ENCODE measurements around the gene VTN. TPM values are rescaled to one million over a fixed set of nuclear protein-coding genes. Genes with fewer than 3 reads are reported as not detected.

The VTN gene
- total and polyA plus RNA-seq, 2 donors (not counting 1 experiment from before 2014, with no cell fraction given), result 0.34 to 0.36 TPM

GRCh38 chr17:28342313-28342712, 27.8 kb downstream of the VTN start:
- ChIA-PET CTCF (no interaction called here), POLR2A (interaction anchor here (0.7 kb wide), 1 partner anchor 15 kb away, joined by 3 read pairs; the partner anchor contains the start of gene POLDIP2)
- TF ChIP-seq, protein P1, sequence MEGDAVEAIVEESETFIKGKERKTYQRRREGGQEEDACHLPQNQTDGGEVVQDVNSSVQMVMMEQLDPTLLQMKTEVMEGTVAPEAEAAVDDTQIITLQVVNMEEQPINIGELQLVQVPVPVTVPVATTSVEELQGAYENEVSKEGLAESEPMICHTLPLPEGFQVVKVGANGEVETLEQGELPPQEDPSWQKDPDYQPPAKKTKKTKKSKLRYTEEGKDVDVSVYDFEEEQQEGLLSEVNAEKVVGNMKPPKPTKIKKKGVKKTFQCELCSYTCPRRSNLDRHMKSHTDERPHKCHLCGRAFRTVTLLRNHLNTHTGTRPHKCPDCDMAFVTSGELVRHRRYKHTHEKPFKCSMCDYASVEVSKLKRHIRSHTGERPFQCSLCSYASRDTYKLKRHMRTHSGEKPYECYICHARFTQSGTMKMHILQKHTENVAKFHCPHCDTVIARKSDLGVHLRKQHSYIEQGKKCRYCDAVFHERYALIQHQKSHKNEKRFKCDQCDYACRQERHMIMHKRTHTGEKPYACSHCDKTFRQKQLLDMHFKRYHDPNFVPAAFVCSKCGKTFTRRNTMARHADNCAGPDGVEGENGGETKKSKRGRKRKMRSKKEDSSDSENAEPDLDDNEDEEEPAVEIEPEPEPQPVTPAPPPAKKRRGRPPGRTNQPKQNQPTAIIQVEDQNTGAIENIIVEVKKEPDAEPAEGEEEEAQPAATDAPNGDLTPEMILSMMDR (IDR thresholded peaks at IDR 0.05), result no peak
- no peak for TF ChIP-seq EZH2 (IDR thresholded peaks at IDR 0.05; ENCODE audit: borderline replicate concordance, insufficient read depth, low read depth, low read length, poor library complexity, severe bottlenecking)
- WGBS (ENCODE audit: insufficient coverage), result 98% methylated on average over 14 of the region's 14 CpGs
- H3K9me3 ChIP-seq (ENCODE audit: control extremely low read depth in 1 of 3, control insufficient read depth in 2 of 3, insufficient read depth in 1 of 3, low read length in 2 of 3), result no peaks in the 10 kb centered on the region
- H2AFZ ChIP-seq (ENCODE audit: insufficient read depth, low read depth, low read length, poor library complexity, severe bottlenecking), result no peak overlapping the region
- no peak for DNase-seq
- H3K4me1 Mint-ChIP-seq, result peaks cover 2% of the 10 kb centered on the region
- peaks cover 0 to 67% of the 10 kb centered on the region in 2 experiments for H3K36me3 ChIP-seq (replicated peaks in 1 of 2; ENCODE audit: control extremely low read depth in 1 of 2, control insufficient read depth in 1 of 2, extremely low read depth in 1 of 2, insufficient read depth in 2 of 2, low read length in 1 of 2)
- H3K9me3 Mint-ChIP-seq (ENCODE audit: insufficient read depth), result no peaks in the 10 kb centered on the region
- H3K27me3 ChIP-seq (replicated peaks in 1 of 4; ENCODE audit: control extremely low read depth in 1 of 4, control insufficient read depth in 3 of 4, insufficient read depth in 4 of 4, low read length in 3 of 4), result no peaks in the 10 kb centered on the region
- no peak overlapping the region for H3K9ac ChIP-seq (ENCODE audit: low read length)
- H3K4me2 ChIP-seq (replicated peaks; ENCODE audit: low read depth, low read length, poor library complexity, severe bottlenecking), result no peak overlapping the region
- H3K27me3 Mint-ChIP-seq, result no peaks in the 10 kb centered on the region
- H3K4me1 ChIP-seq (ENCODE audit: control insufficient read depth in 2 of 2, insufficient read depth in 2 of 2, low read length in 2 of 2), result no peaks in the 10 kb centered on the region
- intact Hi-C loops (cut with micrococcal nuclease), result no loop called here
- H3K4me3 ChIP-seq (ENCODE audit: control extremely low read depth in 1 of 5, extremely low read depth in 1 of 5, insufficient read depth in 1 of 5, low read depth in 2 of 5, low read length in 4 of 5), result no peak overlapping the region
- no peak overlapping the region for H3K27ac ChIP-seq (ENCODE audit: low read length in 2 of 2)
- H4K20me1 ChIP-seq (ENCODE audit: control insufficient read depth, insufficient read depth, low read length, poor library complexity, severe bottlenecking), result peaks cover 10% of the 10 kb centered on the region
- H3K4me3 Mint-ChIP-seq, result no peak overlapping the region
- peaks cover 33% of the 10 kb centered on the region for H3K79me2 ChIP-seq (ENCODE audit: control insufficient read depth, insufficient read depth, low read length)
- H3K27ac Mint-ChIP-seq, result no peak overlapping the region
- no peak for ATAC-seq (ENCODE audit: low read depth)

GRCh38 chr17:28341516-28341915, 28.6 kb downstream of the VTN start:
- Histone ChIP-seq H3K4me1 (ENCODE audit: control insufficient read depth in 2 of 2, insufficient read depth in 2 of 2, low read length in 2 of 2) (peaks cover 3 to 5% of the 10 kb centered on the region in 2 donors), H4K20me1 (ENCODE audit: control insufficient read depth, insufficient read depth, low read length, poor library complexity, severe bottlenecking) (peaks cover 14% of the 10 kb centered on the region), H3K27ac (ENCODE audit: low read length in 2 of 2) (no peak overlapping the region), H3K4me3 (ENCODE audit: control extremely low read depth in 1 of 5, extremely low read depth in 1 of 5, insufficient read depth in 1 of 5, low read depth in 2 of 5, low read length in 4 of 5) (no peak overlapping the region), H2AFZ (ENCODE audit: insufficient read depth, low read depth, low read length, poor library complexity, severe bottlenecking) (no peak overlapping the region), H3K79me2 (ENCODE audit: control insufficient read depth, insufficient read depth, low read length) (peaks cover 41% of the 10 kb centered on the region), H3K27me3 (replicated peaks in 1 of 4; ENCODE audit: control extremely low read depth in 1 of 4, control insufficient read depth in 3 of 4, insufficient read depth in 4 of 4, low read length in 3 of 4) (no peaks in the 10 kb centered on the region), H3K9ac (ENCODE audit: low read length) (no peak overlapping the region), H3K9me3 (ENCODE audit: control extremely low read depth in 1 of 3, control insufficient read depth in 2 of 3, insufficient read depth in 1 of 3, low read length in 2 of 3) (no peaks in the 10 kb centered on the region), H3K4me2 (replicated peaks; ENCODE audit: low read depth, low read length, poor library complexity, severe bottlenecking) (no peak overlapping the region), H3K36me3 (replicated peaks in 1 of 2; ENCODE audit: control extremely low read depth in 1 of 2, control insufficient read depth in 1 of 2, extremely low read depth in 1 of 2, insufficient read depth in 2 of 2, low read length in 1 of 2) (peaks cover 0 to 59% of the 10 kb centered on the region in 2 experiments)
- ATAC-seq (ENCODE audit: low read depth) (no peak), DNase-seq (no peak)
- no peaks in the 10 kb centered on the region for H3K9me3 Mint-ChIP-seq (ENCODE audit: insufficient read depth)
- intact Hi-C loops (cut with micrococcal nuclease), result no loop called here
- WGBS (ENCODE audit: insufficient coverage), result 100% methylated on average over 11 of the region's 11 CpGs
- H3K4me3 Mint-ChIP-seq, result no peak overlapping the region
- no peak for TF ChIP-seq EZH2 (IDR thresholded peaks at IDR 0.05; ENCODE audit: borderline replicate concordance, insufficient read depth, low read depth, low read length, poor library complexity, severe bottlenecking)
- no peak overlapping the region for H3K27ac Mint-ChIP-seq
- CTCF ChIA-PET, result no interaction called here
- POLR2A ChIA-PET, result interaction anchor here (0.7 kb wide), 1 partner anchor 16 kb away, joined by 3 read pairs; the partner anchor contains the start of gene POLDIP2
- peaks cover 10% of the 10 kb centered on the region for H3K4me1 Mint-ChIP-seq
- H3K27me3 Mint-ChIP-seq, result no peaks in the 10 kb centered on the region
